Right lobe of liver (tissue), 4 donors: ENCODE measurements around the gene HOPX.

Experiments used
- CTCF ChIP-seq, 4 donors: fragments of 200-600 bp in 3 of 4; fragments of 450-650 bp in 1 of 4; IDR thresholded peaks; one replicate each; pipeline versions ENCODE4 v1.5.1 to v1.8.0; 2016 to 2022; ENCODE audit warnings: antibody characterized with exemption in 4 of 4, mild to moderate bottlenecking in 2 of 4
- POLR2A ChIP-seq: fragments of 450-650 bp; IDR thresholded peaks from one replicate; pipeline ENCODE4 v1.6.1; 2017; ENCODE audit warnings: antibody characterized with exemption, mild to moderate bottlenecking
- donor health status: DM: no; HTN: no; CAD: no.
- donor health status: DM: no; HTN: no; CAD: no.
- donor health status: DM: no; HTN: yes; CAD: no.

GRCh38 chr4:56656346-56656643 is 24.8 kb downstream of the HOPX start:
- TF ChIP-seq CTCF (IDR thresholded peaks at IDR 0.05): no peak
- no peak for TF ChIP-seq POLR2A
